ENCODE measurements around the gene LHX2. TPM values are rescaled to one million over a fixed set of nuclear protein-coding genes. Genes with fewer than 3 reads are reported as not detected.

The LHX2 gene
- total and polyA plus RNA-seq, 2 of the 4 experiments (the other 2 are of a cell fraction) = not detected

- TF ChIP-seq CTCF (conservative IDR thresholded peaks at IDR 0.05; ENCODE audit: low read depth, low read length) (no peak), BHLHE40 (IDR thresholded peaks at IDR 0.05; ENCODE audit: low read depth, low read length) (no peak), NFE2L2 (IDR thresholded peaks at IDR 0.05; ENCODE audit: low read depth, low read length) (no peak)
These were observed 1.9 kb upstream of the LHX2 start (continued) for GRCh38 chr9:124009531-124010217.

GRCh38 chr9:124010303-124010664 lies 1.3 kb upstream of the LHX2 start:
- H3K9me1 ChIP-seq (ENCODE audit: insufficient read depth, low read length) = no peaks in the 10 kb centered on the region
- H2AK9ac ChIP-seq (replicated peaks; ENCODE audit: low read depth, low read length, poor library complexity) = no peak overlapping the region
- no peak overlapping the region for H3K4me2 ChIP-seq (ENCODE audit: low read depth, low read length)
- no peak overlapping the region for H2BK120ac ChIP-seq (ENCODE audit: low read depth, low read length)
- no peak overlapping the region for H3K56ac ChIP-seq (ENCODE audit: extremely low read depth, insufficient read depth, low read length)
- peaks cover 2% of the 10 kb centered on the region; the same call in 1 of the 2 replicates for H3K4me1 ChIP-seq (ENCODE audit: control insufficient read depth, insufficient read depth, low read length)
- H4K5ac ChIP-seq (ENCODE audit: low read depth, low read length) = no peak overlapping the region
- no peak overlapping the region for H3K9ac ChIP-seq (ENCODE audit: low read depth, low read length)
- CTCF ChIA-PET = no interaction called here
- no peak overlapping the region for H3K4ac ChIP-seq (ENCODE audit: low read depth, low read length)
- intact Hi-C loops (cut with micrococcal nuclease) (no loop called here), dilution Hi-C loops (cut with HindIII; ENCODE audit: low sequenced_read_pairs, unreplicated experiment) (no loop called here), in situ Hi-C loops (cut with MboI; ENCODE audit: low sequenced_read_pairs) (no loop called here)
- H2BK15ac ChIP-seq (ENCODE audit: low read depth, low read length) = no peak overlapping the region
- H3K36me3 ChIP-seq (ENCODE audit: control insufficient read depth, insufficient read depth, low read length) = no peaks in the 10 kb centered on the region
- no peak overlapping the region for H2AFZ ChIP-seq (replicated peaks; ENCODE audit: low read length, poor library complexity)
- no peak overlapping the region for H2BK20ac ChIP-seq (ENCODE audit: low read depth, low read length)
- H3K18ac ChIP-seq (ENCODE audit: low read depth, low read length) = no peak overlapping the region
- DNase-seq = no peak
- H2BK5ac ChIP-seq (ENCODE audit: low read depth, low read length, poor library complexity, severe bottlenecking) = no peak overlapping the region
- peaks cover 97% of the 10 kb centered on the region for H3K27me3 ChIP-seq (ENCODE audit: control insufficient read depth, insufficient read depth, low read length)
- H3K4me3 ChIP-seq (ENCODE audit: insufficient read depth, low read depth, low read length) = no peak overlapping the region
- no peak for ATAC-seq (ENCODE audit: low read depth)
- POLR2A ChIA-PET (ENCODE audit: unreplicated experiment) = no interaction called here
- no peak overlapping the region for H4K91ac ChIP-seq (ENCODE audit: insufficient read depth, low read depth, low read length)
- peaks cover 12% of the 10 kb centered on the region for H3K9me3 ChIP-seq (ENCODE audit: control insufficient read depth, insufficient read depth, low read length)
- no TSS peak for BruUV-seq (replicated peaks)
- WGBS, 2 experiments (ENCODE audit: extremely low coverage in 2 of 2, insufficient read length in 1 of 2) = 27% methylated on average over 5 of the region's 9 CpGs; no CpG with 5 or more reads in 1 of the 2 experiments
- no peak overlapping the region for H3K27ac ChIP-seq (ENCODE audit: insufficient read depth, low read length)
- no peak overlapping the region for H4K8ac ChIP-seq (ENCODE audit: low read depth in 2 of 2, low read length in 2 of 2)
- no peak overlapping the region for H3K14ac ChIP-seq (replicated peaks; ENCODE audit: low read depth, low read length)
- H3K23ac ChIP-seq (ENCODE audit: low read depth, low read length) = no peak overlapping the region
- no peak overlapping the region for H2AK5ac ChIP-seq (ENCODE audit: low read depth, low read length)
- no peaks in the 10 kb centered on the region for H3K79me1 ChIP-seq (ENCODE audit: low read depth in 1 of 2, low read length in 2 of 2)
- H4K20me1 ChIP-seq (ENCODE audit: insufficient read depth, low read length) = peaks cover 8% of the 10 kb centered on the region; the same call in 1 of the 2 replicates
- TF ChIP-seq ELK1 (IDR thresholded peaks at IDR 0.05; ENCODE audit: borderline replicate concordance, low read depth, low read length) (no peak), RAD21 (IDR thresholded peaks at IDR 0.05; ENCODE audit: low read length) (no peak), POLR2A (IDR thresholded peaks at IDR 0.05; ENCODE audit: low read depth, low read length) (no peak), CHD1 (IDR thresholded peaks at IDR 0.05; ENCODE audit: low read depth, low read length) (no peak), FOS (IDR thresholded peaks at IDR 0.05; ENCODE audit: low read depth, low read length) (no peak), RFX5 (IDR thresholded peaks at IDR 0.05; ENCODE audit: low read depth, low read length) (no peak), MAZ (IDR thresholded peaks at IDR 0.05; ENCODE audit: borderline replicate concordance, low read depth, low read length) (no peak), USF2 (IDR thresholded peaks at IDR 0.05; ENCODE audit: low read depth, low read length) (no peak), RCOR1 (IDR thresholded peaks at IDR 0.05; ENCODE audit: insufficient replicate concordance, low read length) (no peak)
